Measurements from ENCODE around the gene TRIM50. TPM values are rescaled to one million over a fixed set of nuclear protein-coding genes. Genes with fewer than 3 reads are reported as not detected.
A peak's percentile ranks its signal among the peaks of the same experiment; 100 is the strongest.

TRIM50 gene
- total RNA-seq, 1 donor from 2014 or later, result not detected

- peaks cover 3% of the 10 kb centered on the region for H3K36me3 Mint-ChIP-seq (ENCODE audit: low read depth)
- H3K4me1 Mint-ChIP-seq (ENCODE audit: low read depth), result peaks cover 15% of the 10 kb centered on the region
- TF ChIP-seq, protein P1, sequence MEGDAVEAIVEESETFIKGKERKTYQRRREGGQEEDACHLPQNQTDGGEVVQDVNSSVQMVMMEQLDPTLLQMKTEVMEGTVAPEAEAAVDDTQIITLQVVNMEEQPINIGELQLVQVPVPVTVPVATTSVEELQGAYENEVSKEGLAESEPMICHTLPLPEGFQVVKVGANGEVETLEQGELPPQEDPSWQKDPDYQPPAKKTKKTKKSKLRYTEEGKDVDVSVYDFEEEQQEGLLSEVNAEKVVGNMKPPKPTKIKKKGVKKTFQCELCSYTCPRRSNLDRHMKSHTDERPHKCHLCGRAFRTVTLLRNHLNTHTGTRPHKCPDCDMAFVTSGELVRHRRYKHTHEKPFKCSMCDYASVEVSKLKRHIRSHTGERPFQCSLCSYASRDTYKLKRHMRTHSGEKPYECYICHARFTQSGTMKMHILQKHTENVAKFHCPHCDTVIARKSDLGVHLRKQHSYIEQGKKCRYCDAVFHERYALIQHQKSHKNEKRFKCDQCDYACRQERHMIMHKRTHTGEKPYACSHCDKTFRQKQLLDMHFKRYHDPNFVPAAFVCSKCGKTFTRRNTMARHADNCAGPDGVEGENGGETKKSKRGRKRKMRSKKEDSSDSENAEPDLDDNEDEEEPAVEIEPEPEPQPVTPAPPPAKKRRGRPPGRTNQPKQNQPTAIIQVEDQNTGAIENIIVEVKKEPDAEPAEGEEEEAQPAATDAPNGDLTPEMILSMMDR (IDR thresholded peaks at IDR 0.05), result no peak
- DNase-seq (ENCODE audit: low spot score), result no peak
- no peaks in the 10 kb centered on the region for H3K27me3 Mint-ChIP-seq (ENCODE audit: low read depth)
- no peak overlapping the region for H3K4me3 Mint-ChIP-seq (ENCODE audit: unreplicated experiment)
- peaks cover 7% of the 10 kb centered on the region for H3K9me3 Mint-ChIP-seq (ENCODE audit: low read depth)
- no peak overlapping the region for H3K27ac Mint-ChIP-seq (ENCODE audit: unreplicated experiment)
Observed at GRCh38 chr7:73349763-73350162, 21.9 kb upstream of the TRIM50 start.

DNA sequence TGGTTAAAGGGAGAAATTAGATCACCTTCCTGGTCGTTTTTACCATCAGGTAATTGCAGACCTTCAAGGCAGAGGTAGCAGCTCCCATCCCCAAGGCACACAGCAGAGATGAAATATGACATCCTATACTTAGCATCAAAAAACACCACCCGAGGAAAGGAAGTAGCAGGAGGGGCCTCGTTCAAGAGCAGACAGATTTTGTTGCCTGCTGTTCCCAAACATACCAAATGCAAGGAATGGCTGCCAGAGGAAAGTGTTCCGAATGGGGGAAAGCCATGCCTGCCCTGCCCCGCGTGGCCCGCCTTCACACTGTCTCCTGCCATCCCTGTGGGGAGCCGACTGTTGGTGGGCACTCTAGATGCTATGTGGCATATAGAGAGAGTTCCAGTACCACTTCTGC, 18.1 kb upstream of the TRIM50 start:
- Mint-ChIP-seq H3K4me3 (ENCODE audit: unreplicated experiment) (no peak overlapping the region), H3K36me3 (ENCODE audit: low read depth) (no peaks in the 10 kb centered on the region), H3K27me3 (ENCODE audit: low read depth) (no peaks in the 10 kb centered on the region), H3K9me3 (ENCODE audit: low read depth) (no peaks in the 10 kb centered on the region), H3K27ac (ENCODE audit: unreplicated experiment) (no peak overlapping the region), H3K4me1 (ENCODE audit: low read depth) (peaks cover 20% of the 10 kb centered on the region)
- no peak for DNase-seq (ENCODE audit: low spot score)
- TF ChIP-seq, protein P1 (IDR thresholded peaks at IDR 0.05), result no peak

DNA sequence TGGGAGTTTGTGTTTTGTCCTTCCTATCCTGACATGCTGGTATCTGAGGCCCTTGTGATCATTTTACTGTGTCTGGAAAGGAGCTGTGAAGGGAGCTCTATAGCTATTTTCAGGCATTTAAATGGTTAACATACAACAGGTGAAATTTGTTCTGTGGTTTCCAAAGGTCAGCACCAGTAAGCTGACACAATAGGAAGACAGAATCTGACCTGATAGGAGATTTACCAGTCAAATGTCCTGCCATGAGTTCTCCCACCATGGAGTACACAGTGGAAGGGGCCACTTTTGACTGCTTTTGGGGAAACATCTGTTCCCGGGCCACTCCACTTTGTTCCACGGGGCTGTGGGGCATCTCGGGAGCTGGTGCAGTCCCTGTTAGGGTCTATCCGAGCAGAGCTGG, 17.7 kb upstream of the TRIM50 start:
- Mint-ChIP-seq H3K27ac (ENCODE audit: unreplicated experiment) (no peak overlapping the region), H3K4me1 (ENCODE audit: low read depth) (peaks cover 20% of the 10 kb centered on the region), H3K4me3 (ENCODE audit: unreplicated experiment) (no peak overlapping the region), H3K27me3 (ENCODE audit: low read depth) (no peaks in the 10 kb centered on the region), H3K36me3 (ENCODE audit: low read depth) (no peaks in the 10 kb centered on the region), H3K9me3 (ENCODE audit: low read depth) (no peaks in the 10 kb centered on the region)
- no peak for DNase-seq (ENCODE audit: low spot score)
- TF ChIP-seq, protein P1 (IDR thresholded peaks at IDR 0.05), result no peak

DNA sequence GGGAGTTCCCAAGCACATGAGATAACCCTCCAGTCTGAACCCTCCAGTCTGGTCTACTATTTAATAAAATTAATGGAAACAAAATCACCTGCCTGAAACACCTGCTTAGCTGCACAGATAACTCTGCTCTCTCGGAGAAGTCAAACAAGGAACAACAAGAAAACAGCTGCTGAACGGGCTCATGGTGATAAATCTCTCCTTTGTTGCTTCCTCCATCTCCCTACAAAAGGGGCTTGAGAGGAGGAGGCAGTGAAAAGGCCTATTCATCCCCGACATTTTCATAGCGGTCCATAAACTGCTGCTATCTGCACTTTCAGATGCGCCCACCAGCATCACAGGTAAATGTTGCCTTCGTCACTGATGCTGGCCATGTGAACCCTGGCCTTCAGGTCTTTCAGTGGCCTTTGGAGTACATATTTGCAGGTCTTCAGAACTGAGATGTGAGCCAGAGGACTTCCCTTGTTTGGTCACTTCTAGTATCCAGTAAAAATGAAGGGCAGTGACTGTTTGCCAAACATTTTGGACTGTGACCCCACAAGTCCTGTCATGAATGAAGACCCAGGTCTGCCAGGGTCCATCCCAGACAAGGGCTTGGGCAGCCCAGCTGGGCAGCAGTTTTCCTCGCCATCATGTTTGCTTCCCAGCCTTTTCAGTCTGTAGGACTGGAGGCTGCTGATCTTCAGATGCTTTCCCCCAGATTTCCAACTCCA, 15.9 kb upstream of the TRIM50 start:
- DNase-seq (ENCODE audit: low spot score), result no peak
- Mint-ChIP-seq H3K4me1 (ENCODE audit: low read depth) (peaks cover 14% of the 10 kb centered on the region), H3K4me3 (ENCODE audit: unreplicated experiment) (no peak overlapping the region), H3K27ac (ENCODE audit: unreplicated experiment) (no peak overlapping the region), H3K9me3 (ENCODE audit: low read depth) (no peaks in the 10 kb centered on the region), H3K27me3 (ENCODE audit: low read depth) (no peaks in the 10 kb centered on the region), H3K36me3 (ENCODE audit: low read depth) (no peaks in the 10 kb centered on the region)
- TF ChIP-seq, protein P1 (IDR thresholded peaks at IDR 0.05), result no peak

DNA sequence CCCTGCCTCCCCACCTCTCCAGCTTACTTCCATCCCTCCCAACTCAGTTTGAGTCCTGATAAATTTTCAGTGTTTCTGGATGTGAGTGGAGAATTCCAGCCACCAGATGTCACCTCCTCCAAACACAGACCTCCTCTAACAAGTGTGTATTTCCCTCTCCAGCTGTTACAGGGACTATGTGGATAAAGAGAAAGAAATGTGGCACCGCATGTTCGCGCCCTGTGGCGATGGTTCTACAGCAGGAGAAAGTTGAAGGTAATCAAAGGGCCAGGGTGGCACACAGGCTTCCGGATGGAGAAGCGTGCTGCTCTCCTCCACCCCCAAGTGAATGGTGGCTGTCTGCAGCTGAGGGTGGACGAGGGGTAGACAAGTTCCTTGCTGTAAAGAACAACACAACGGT, 14.8 kb upstream of the TRIM50 start:
- H3K27ac Mint-ChIP-seq (ENCODE audit: unreplicated experiment), result no peak overlapping the region
- no peak for DNase-seq (ENCODE audit: low spot score)
- no peaks in the 10 kb centered on the region for H3K36me3 Mint-ChIP-seq (ENCODE audit: low read depth)
- no peak overlapping the region for H3K4me3 Mint-ChIP-seq (ENCODE audit: unreplicated experiment)
- peaks cover 20% of the 10 kb centered on the region for H3K4me1 Mint-ChIP-seq (ENCODE audit: low read depth)
- TF ChIP-seq, protein P1 (IDR thresholded peaks at IDR 0.05), result peak; percentile 86
- no peaks in the 10 kb centered on the region for H3K27me3 Mint-ChIP-seq (ENCODE audit: low read depth)
- H3K9me3 Mint-ChIP-seq (ENCODE audit: low read depth), result no peaks in the 10 kb centered on the region
